Suppressor macrophage (primary cell): ENCODE results near the gene MXD3.
"Not testable (repeated sequence)": the region's sequence is repeated elsewhere in the genome, so short reads cannot be mapped to it uniquely, and the experiment has no call there.

Source experiments
- DNase-seq, 4 experiments: peaks; one replicate each; pipeline ENCODE4 v3.0.0-alpha.2; 2020 to 2022

MXD3 gene

GRCh38 chr5:177319913-177320588 is 8.4 kb upstream of the MXD3 start:
- DNase-seq: peak in 3 of 4 experiments; percentile 28 to 51 (median 49)

- DNase-seq: peak; percentile 87 to 91 (median 89)
Observed at GRCh38 chr5:177317959-177318377, 6.3 kb upstream of the MXD3 start.

- DNase-seq: no peak
Observed at GRCh38 chr5:177316005-177316404, 4.3 kb upstream of the MXD3 start.

- DNase-seq: no peak
Observed at GRCh38 chr5:177315411-177315810, 3.7 kb upstream of the MXD3 start.

GRCh38 chr5:177314376-177315342 is 3.0 kb upstream of the MXD3 start:
- no peak for DNase-seq

- DNase-seq: no peak
Observed at GRCh38 chr5:177313561-177314259, 2.0 kb upstream of the MXD3 start.

GRCh38 chr5:177312649-177313181 is 1.0 kb upstream of the MXD3 start:
- DNase-seq: peak in 2 of 4 experiments; percentile 47 to 64

- DNase-seq: no peak
Observed at GRCh38 chr5:177311392-177311722, 341 bp downstream of the MXD3 start.

- peak; percentile 45 to 67 (median 58) for DNase-seq
Observed at GRCh38 chr5:177310757-177311391, 824 bp downstream of the MXD3 start.

GRCh38 chr5:177310332-177310731 is 1.4 kb downstream of the MXD3 start:
- no peak for DNase-seq

- peak; percentile 56 to 72 (median 60) for DNase-seq
Observed at GRCh38 chr5:177309351-177310191, 2.1 kb downstream of the MXD3 start.

GRCh38 chr5:177308740-177309139 is 3.0 kb downstream of the MXD3 start:
- DNase-seq: no peak

GRCh38 chr5:177307544-177308363 is 3.9 kb downstream of the MXD3 start:
- peak in 1 of 4 experiments; percentile 21 for DNase-seq

- peak; percentile 88 to 97 (median 93) for DNase-seq
Observed at GRCh38 chr5:177306674-177307543, 4.8 kb downstream of the MXD3 start.

GRCh38 chr5:177306103-177306640 is 5.5 kb downstream of the MXD3 start:
- not testable (repeated sequence) for DNase-seq

GRCh38 chr5:177304392-177305119 is 7.1 kb downstream of the MXD3 start:
- DNase-seq: peak in 1 of 4 experiments; percentile 16

- DNase-seq: peak in 1 of 4 experiments; percentile 33
Observed at GRCh38 chr5:177303925-177304391, 7.7 kb downstream of the MXD3 start.
